HG03103 (cell line): ENCODE results near the gene GRIP2.

ENCODE experiments used
- ATAC-seq: cut with Tn5 transposase; IDR thresholded peaks from one replicate; pipeline ENCODE4 v1.9.1; 2021; ENCODE audit warnings: low read depth; ENCODE audit not compliant: unreplicated experiment

The GRIP2 gene

GRCh38 chr3:14457999-14458398 lies 82.1 kb downstream of the GRIP2 start:
- no peak for ATAC-seq

DNA sequence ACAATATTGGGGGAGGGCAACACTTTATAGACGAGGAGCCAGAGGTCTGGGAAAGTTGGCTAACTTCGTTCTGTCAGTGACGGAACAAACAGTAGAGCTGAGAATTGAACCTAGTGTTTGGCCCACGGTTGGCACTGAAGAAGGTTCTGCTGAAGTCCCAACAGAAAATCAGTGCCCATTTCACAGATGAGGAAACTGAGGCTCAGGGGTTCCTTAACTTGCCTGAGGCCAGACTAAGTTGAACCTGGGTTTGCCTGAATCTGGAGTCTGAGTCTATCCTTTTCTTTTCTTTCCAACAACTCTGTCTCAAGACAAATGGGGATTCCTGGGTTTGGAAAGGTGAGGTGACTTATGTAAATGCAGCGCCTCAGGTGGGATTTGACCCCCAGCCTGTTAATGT lies 82.7 kb downstream of the GRIP2 start:
- ATAC-seq = no peak

- no peak for ATAC-seq
These were observed 83.3 kb downstream of the GRIP2 start for GRCh38 chr3:14456794-14457193.

DNA sequence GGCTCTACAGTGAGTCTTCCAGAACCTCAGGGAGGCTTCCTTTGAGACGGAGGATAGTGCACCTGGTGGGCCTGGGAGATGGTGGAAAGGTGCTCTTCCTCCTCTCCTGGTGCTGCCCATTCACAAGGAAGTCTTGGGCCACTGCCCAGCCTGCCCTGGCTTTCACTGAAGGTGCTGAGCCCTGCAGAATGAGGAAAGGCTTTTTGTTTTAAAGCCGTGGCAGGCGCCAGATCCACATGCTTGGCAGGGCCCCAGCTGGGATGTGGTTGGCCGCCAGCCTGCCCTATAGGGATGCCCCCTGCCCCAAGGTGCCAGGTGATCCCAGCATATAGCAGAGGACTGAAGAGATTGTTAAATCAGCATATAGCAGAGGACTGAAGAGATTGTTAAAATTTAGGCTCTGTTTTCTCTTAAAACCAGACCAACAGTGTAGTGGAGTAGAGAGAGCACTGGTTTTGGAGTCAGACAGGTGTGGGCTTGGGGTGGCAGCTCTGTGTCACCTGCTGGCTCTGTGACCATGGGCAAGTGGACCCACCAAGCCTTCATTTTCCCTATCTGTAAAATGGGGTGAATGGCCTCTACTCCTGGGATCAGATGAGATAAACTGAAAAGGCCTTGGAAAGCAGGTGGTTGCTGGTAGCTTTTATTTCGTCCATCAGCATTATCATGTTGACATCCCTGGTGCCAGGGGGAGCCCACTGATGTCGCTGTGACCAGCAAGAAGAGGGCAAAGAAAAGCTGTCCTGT lies 84.4 kb downstream of the GRIP2 start:
- no peak for ATAC-seq

DNA sequence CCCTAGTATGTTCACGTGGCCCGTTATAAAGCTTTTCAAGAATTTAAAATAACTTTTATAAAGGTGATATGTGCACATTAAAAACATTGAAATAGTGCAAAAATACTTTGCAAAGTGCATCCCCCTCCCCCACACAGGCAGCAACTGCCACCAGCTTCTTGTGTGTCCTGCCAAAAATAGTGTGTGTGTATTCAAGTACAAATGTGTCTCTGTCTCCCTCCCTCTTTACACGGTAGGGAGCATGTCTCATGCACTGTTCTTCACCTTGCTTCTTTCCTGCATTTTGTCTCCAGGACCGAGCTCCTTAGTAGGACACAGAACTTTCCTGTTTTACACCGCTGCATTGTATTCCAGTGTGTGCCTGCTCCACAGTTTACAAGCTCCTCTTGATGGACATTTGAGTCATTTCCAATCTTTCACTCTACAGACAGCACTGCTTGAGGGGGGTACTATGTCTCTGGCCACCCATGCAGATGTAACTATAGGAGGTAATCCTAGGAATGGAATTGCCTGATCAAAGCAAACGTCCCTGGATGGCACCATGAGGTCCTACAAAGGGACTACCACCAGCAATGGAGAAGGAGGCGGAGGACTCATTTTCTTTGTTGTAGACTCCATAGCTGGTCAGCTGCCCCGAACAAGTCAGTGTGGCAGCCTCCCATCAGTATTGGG lies 85.4 kb downstream of the GRIP2 start:
- no peak for ATAC-seq

DNA sequence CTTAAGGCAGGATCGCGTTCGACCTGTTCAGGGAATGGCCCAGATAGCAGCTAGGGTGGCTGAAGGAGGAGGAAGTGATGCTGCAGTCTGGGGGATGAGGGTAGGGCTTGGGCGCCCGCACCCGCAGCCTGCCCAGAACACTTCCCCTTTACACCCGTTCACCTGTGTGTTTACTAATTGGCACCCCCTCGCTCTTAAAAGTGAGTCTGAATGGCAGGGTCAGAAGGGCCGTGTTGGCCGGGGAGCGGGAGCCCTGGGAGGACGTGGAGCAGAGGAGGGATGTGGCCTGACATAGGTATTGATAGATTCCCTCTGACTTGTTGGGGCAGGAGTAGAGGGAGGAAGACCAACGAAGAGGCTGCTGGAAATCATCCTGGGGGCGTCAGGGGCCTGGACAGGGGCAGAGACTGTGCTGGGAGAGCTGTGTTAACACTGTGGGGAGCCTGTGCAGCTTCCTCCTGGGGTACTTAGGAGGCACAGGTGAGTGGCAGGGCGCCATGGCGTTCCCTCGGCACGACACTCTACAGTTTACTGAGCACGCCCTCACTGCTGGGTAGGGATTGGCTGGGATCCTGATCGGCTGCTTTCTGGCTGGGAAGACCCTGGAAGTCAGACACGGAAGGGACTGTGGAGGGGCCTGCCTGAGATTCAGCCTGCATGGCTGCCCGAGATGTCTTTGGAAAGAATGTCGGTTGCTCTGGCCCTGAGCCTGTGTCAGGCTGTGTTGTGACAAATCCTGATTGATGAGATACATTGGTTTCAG lies 86.1 kb downstream of the GRIP2 start:
- no peak for ATAC-seq

DNA sequence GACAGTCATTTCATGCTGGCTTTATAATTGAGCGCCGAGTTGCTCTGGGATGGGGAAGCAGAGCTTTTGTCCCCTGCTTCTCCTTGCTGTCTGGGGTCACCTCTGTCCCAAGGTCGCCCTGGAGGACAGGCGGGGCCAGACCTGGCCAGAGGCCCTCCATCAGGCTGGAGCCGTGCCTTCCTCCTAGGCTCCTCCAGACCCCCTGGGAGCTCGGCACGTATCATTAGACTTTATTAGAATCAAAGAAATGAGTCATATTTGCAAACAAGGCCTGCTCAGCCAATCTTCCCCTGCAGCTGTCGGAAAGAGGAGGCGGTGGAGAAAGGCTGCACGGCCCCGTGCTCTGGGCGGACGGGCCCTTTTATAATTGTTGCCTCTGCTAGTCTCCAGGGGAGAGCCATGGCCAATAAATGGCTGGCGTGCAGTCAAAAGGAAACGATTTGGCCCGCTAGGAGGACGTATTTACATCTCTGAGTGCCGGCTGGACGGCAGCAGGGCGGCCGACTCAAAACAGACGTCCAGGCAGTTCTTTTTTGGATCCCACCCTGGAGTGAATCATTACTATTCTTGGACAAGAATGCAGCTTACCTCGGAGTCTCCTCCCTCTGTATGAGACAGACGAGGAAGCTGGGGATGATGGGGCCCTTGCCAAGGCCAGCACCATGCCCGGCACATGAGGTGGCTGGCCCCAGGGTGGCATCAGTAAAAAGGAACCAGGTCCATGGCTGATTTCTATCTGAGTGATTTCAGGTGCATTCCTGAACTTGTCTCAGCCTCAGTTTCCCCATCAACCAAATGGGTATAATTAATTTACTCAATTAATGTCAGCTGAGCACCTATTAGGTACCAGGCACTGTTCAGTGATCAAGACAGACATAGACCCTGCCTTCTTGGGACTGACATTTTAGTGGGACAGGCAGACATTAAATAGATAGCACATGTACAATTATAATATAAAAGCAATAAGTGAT lies 87.1 kb downstream of the GRIP2 start:
- no peak for ATAC-seq

- no peak for ATAC-seq
These were observed 88.0 kb downstream of the GRIP2 start for GRCh38 chr3:14451844-14452739.

- no peak for ATAC-seq
These were observed 89.1 kb downstream of the GRIP2 start for GRCh38 chr3:14450922-14451606.

DNA sequence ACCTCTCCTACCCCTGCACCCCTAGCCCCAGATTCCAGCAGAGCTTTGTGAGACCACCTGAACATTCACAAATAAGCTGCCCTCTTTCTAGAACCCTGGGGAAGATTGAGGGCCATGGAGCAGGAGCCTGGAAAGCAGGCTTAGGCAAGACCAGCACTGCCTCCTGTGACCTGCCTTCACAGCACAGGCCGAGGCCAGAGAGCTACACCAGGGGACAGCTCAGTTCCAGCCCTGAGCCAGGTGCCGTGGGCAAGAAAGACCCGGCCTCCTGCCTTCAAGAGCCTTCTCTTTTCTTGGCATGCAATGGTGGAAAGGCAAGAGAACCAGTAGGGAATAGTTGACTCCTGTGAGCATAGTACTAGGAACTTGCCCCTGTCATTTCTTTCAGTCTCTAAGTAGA lies 89.6 kb downstream of the GRIP2 start:
- ATAC-seq = no peak

DNA sequence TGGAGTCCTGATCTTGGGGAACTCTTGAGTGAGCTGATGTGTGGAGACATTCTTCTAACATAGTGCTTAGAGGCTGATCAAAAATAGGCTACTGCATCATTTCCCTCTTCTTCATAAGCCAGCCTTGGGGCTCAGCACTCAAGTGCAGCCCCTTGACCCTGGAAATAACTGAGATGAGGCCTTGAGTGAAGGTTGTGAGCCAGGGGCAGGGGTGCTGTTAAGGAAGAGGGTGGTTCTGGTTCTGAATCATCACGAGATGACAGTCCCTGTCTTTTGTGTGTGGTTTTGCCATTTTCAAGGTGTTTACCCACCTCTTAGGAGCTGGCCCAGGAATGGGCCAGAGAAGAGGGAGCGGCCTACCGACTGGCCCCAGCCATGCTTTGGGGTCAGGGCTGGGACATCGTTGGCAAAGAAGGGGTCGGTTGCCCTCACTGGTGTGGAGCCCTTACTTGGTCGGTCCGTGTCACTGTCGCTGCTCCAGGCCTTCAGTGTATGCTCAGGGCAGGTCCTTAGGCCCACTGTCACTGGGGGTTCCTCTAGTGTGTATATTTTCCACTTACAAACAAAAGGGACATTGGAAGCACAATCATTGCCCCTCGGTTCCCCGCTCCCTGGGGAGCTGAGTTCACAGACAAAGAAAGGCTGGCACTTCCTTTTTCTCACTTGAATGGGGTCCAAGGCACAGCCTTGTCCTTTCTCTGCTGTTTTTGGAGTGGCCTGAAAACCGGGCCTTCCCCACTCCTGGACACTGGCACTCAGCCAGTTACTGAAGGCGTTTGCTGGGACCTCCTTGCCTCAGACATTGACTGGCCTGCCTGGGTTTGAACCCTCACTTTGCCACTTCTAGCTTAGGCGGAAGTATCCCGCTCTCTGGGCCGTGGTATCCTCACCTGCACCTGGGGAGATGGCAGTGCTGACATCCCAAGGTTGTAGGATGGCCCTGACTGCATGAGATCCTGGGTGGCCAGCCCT lies 91.1 kb downstream of the GRIP2 start:
- ATAC-seq = no peak

DNA sequence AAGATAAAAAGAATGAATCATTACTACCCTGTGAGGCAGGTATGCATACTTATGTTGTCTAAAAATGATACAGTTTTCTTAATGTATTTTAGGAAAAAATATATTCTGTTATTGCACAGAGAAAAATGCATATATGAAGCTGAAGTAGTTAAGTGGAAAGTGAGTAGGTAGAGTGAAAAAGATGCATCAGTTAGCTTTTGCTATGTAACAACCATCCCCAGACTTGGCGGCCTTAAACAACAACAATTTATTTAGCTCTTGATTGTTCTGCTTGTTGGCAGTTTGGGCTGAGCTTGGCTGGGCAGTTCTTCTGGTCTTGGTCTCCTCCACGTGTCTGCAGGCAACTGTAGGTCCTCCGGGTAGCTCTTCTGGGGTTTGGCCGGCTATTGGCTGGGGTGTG lies 92.1 kb downstream of the GRIP2 start:
- no peak for ATAC-seq

GRCh38 chr3:14446988-14447570 lies 93.1 kb downstream of the GRIP2 start:
- no peak for ATAC-seq

GRCh38 chr3:14445773-14446172 lies 94.4 kb downstream of the GRIP2 start:
- ATAC-seq = no peak

DNA sequence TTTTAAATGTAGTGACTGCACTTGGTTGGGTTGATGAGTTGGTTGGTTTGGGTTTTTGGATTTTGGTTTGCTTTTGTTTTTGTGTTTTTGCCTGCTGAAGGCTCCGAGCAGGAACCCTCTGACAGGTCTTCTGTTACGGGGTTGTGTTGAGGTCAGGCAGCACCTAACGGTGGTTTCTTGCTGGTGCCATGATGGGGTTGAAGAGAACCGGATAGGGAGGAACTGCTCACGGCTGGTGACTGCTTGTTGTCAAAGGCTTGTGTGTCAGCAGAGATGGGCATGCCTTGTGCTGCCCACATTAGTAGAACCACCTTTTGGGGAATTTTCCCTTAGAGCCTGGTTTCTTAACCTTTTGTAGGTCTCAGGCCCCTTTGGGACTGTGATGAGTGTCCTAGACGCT lies 95.8 kb downstream of the GRIP2 start:
- no peak for ATAC-seq

GRCh38 chr3:14441920-14442300 lies 98.2 kb downstream of the GRIP2 start:
- no peak for ATAC-seq

DNA sequence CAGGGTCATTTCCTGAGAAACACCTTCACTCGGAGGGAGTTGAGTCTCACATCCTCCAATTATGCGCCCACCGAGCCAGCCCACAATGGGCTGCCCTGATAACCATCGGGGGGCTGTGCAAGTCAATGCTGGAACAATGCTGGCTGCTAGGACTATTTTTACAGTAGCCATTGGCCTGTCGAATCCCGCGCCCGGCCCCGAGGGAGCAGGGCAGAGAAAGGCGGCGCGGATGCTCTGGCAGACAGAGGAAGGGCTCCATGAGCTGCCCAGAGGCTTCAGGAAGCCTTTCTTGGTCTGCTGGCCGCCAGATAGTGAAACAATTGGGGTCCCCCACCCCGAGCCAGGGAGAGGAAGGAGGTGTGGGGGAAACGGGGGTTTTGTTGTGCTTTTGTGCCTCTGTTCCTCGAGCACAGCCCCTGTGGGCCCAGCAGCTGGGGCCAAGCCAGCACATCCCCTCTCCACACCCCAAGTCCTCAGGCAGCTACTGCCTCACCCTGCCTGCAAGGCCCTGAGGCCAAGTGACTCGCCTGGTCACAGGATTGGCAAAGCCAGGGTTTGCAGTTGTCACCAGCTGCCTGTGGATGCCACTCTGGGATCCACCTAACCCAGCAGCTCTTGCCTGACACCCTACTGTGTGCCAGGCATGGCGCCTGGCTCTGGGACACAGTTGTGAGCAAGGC lies 98.8 kb downstream of the GRIP2 start:
- no peak for ATAC-seq
